A673 (cell line): ENCODE results near the gene CAMK4. TPM values are rescaled to one million over a fixed set of nuclear protein-coding genes. Genes with fewer than 3 reads are reported as not detected.

ENCODE experiments used
- BruUV-seq: library from RNA; stranded (reverse); fragments of 400-500 nt; replicated peaks from 2 replicates; lab custom pipeline; 2021; lab: Mats Ljungman, UMichigan
- CTCF ChIA-PET: fragments of 300-600 bp; sonication (Branson Sonifier 250); formaldehyde crosslinking; loops from one replicate; lab custom pipeline; 2022; ENCODE audit warnings: antibody characterized with exemption; lab: Charles Lee
- POLR2A ChIA-PET: fragments of 300-600 bp; sonication (Branson Sonifier 250); formaldehyde crosslinking; loops from one replicate; lab custom pipeline; 2022; ENCODE audit warnings: antibody characterized with exemption; ENCODE audit not compliant: low non-redundant PET; lab: Charles Lee
- DNase-seq: peaks from one replicate; pipeline ENCODE4 v3.0.0-alpha.2; 2015; ENCODE audit warnings: low spot score
- H3K27ac ChIP-seq: fragments of 200-600 bp; sonication (generic); 2 replicates; pipeline ENCODE4 v1.5.1; 2016; ENCODE audit warnings: mixed run types, low read depth, mild to moderate bottlenecking, mixed read lengths, antibody characterized with exemption, low read length; ENCODE audit not compliant: poor library complexity, severe bottlenecking
- H3K27me3 ChIP-seq: fragments of 200-600 bp; sonication (generic); replicated peaks from 2 replicates; pipeline ENCODE4 v1.6.1; 2017; ENCODE audit warnings: mixed run types, low read depth, mild to moderate bottlenecking, mixed read lengths, antibody characterized with exemption, low read length; ENCODE audit not compliant: insufficient read depth, poor library complexity
- H3K36me3 ChIP-seq: fragments of 200-600 bp; sonication (generic); 2 replicates; pipeline ENCODE4 v1.6.1; 2016; ENCODE audit warnings: mixed run types, mild to moderate bottlenecking, mixed read lengths, antibody characterized with exemption, low read length; ENCODE audit not compliant: insufficient read depth, poor library complexity, severe bottlenecking
- H3K4me1 ChIP-seq: fragments of 200-600 bp; sonication (generic); 2 replicates; pipeline ENCODE4 v1.6.1; 2017; ENCODE audit warnings: mixed run types, mild to moderate bottlenecking, mixed read lengths, antibody characterized with exemption, low read length; ENCODE audit not compliant: insufficient read depth, poor library complexity, severe bottlenecking
- H3K4me3 ChIP-seq: fragments of 200-600 bp; sonication (generic); 2 replicates; pipeline ENCODE4 v1.5.1; 2016; ENCODE audit warnings: low read depth, mixed run types, mild to moderate bottlenecking, mixed read lengths, low read length; ENCODE audit not compliant: poor library complexity, severe bottlenecking
- H3K9me3 ChIP-seq: fragments of 200-600 bp; sonication (generic); 2 replicates; pipeline ENCODE4 v1.6.1; 2016; ENCODE audit warnings: mixed run types, low read depth, mild to moderate bottlenecking, mixed read lengths, antibody characterized with exemption, low read length; ENCODE audit not compliant: poor library complexity, severe bottlenecking
- EZH2 ChIP-seq: fragments of 200-600 bp; sonication (generic); IDR thresholded peaks from 2 replicates; pipeline ENCODE4 v1.6.1; 2017; ENCODE audit warnings: borderline replicate concordance, low read depth, mild to moderate bottlenecking, mixed read lengths, antibody characterized with exemption, low read length; ENCODE audit not compliant: poor library complexity, severe bottlenecking
- intact Hi-C: fragments of 100-400 bp; cut with micrococcal nuclease; formaldehyde crosslinking; loops from one replicate; pipeline ENCODE4 v1.10.0; 2022; ENCODE audit not compliant: unreplicated experiment
- total RNA-seq: library from RNA; stranded (reverse); gene quantifications from 2 replicates; pipeline ENCODE4 v1.2.3, GENCODE V29; 2021
- TF ChIP-seq, protein P1 (sequence below): fragments of 300-800, 200-600 bp; sonication (generic); conservative IDR thresholded peaks from 2 replicates; pipeline ENCODE4 v1.5.1; 2017; ENCODE audit warnings: low read depth, mild to moderate bottlenecking, antibody characterized with exemption, low read length, moderate library complexity, mixed read lengths

The CAMK4 gene
- total RNA-seq, 1 experiment from 2014 or later, result 0.88 TPM

DNA sequence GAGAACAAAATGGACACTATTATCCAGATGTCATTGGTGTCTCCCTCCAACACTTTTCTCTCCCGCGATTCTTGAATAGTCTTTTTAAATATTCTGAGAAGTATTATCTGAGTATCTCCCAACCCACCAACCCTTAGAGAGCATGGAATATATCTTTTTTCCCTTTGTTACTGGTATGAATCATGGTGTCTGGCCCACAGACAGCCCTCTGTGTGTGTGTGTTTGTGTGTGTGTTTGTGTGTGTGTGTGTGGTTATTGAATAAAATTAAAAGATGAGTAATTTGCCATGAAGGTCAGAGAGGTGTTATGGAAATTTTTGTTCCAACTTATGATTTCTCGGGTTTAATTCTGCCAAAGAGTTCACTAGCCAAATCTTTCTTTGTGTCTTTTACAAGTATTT lies 47.7 kb downstream of the CAMK4 start:
- ChIA-PET CTCF (no interaction called here), POLR2A (no interaction called here)
- BruUV-seq, result no TSS peak
- no peak for DNase-seq
- H3K27me3 ChIP-seq, result peaks cover 20% of the 10 kb centered on the region
- no peaks in the 10 kb centered on the region for H3K36me3 ChIP-seq
- H3K27ac ChIP-seq, result no peak overlapping the region
- no peak overlapping the region for H3K4me3 ChIP-seq
- intact Hi-C loops, result loop anchor here (10.0 kb wide), 1 partner anchor 873 kb away; no protein-coding TSS in a partner anchor
- no peaks in the 10 kb centered on the region for H3K4me1 ChIP-seq
- TF ChIP-seq, protein P1, sequence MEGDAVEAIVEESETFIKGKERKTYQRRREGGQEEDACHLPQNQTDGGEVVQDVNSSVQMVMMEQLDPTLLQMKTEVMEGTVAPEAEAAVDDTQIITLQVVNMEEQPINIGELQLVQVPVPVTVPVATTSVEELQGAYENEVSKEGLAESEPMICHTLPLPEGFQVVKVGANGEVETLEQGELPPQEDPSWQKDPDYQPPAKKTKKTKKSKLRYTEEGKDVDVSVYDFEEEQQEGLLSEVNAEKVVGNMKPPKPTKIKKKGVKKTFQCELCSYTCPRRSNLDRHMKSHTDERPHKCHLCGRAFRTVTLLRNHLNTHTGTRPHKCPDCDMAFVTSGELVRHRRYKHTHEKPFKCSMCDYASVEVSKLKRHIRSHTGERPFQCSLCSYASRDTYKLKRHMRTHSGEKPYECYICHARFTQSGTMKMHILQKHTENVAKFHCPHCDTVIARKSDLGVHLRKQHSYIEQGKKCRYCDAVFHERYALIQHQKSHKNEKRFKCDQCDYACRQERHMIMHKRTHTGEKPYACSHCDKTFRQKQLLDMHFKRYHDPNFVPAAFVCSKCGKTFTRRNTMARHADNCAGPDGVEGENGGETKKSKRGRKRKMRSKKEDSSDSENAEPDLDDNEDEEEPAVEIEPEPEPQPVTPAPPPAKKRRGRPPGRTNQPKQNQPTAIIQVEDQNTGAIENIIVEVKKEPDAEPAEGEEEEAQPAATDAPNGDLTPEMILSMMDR, result no peak
- no peaks in the 10 kb centered on the region for H3K9me3 ChIP-seq

DNA sequence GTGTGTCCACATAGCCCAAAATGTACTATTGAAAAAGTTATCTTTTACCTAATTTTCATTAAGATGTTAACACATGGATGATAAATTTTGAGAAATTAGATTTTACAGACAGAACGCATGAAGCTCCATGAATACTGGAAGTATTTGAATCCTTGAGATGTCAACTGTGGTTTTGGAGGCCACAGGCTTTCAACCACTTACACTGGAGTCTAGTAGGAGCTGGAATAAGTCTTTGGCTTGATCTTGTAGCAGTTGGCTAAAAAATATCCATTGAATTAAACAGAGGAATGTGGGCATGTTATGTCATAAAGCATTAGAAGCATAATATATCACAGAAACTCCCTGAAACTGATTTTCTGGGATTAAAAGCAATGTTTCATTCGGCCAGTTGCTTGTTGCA lies 52.9 kb downstream of the CAMK4 start:
- H3K4me3 ChIP-seq, result no peak overlapping the region
- TF ChIP-seq EZH2, result no peak
- TF ChIP-seq, protein P1, result no peak
- H3K36me3 ChIP-seq, result no peaks in the 10 kb centered on the region
- no TSS peak for BruUV-seq
- DNase-seq, result no peak
- ChIA-PET CTCF (no interaction called here), POLR2A (no interaction called here)
- intact Hi-C loops, result loop anchor here (2.0 to 10.0 kb wide), 2 partner anchors 520 to 868 kb away; no protein-coding TSS in a partner anchor
- H3K27ac ChIP-seq, result no peak overlapping the region
- no peaks in the 10 kb centered on the region for H3K4me1 ChIP-seq
- peaks cover 20% of the 10 kb centered on the region for H3K27me3 ChIP-seq
- no peaks in the 10 kb centered on the region for H3K9me3 ChIP-seq

- no peaks in the 10 kb centered on the region for H3K4me1 ChIP-seq
- H3K27me3 ChIP-seq, result peaks cover 18% of the 10 kb centered on the region
- POLR2A ChIA-PET, result no interaction called here
- no peak overlapping the region for H3K4me3 ChIP-seq
- TF ChIP-seq, protein P1, result peak; percentile 89
- no peak for TF ChIP-seq EZH2
- DNase-seq, result peak; percentile 72
- H3K36me3 ChIP-seq, result no peaks in the 10 kb centered on the region
- CTCF ChIA-PET, result interaction anchor here (0.7 kb wide), 1 partner anchor 526 kb away, joined by 5 read pairs; no protein-coding TSS in a partner anchor
- no peak overlapping the region for H3K27ac ChIP-seq
- H3K9me3 ChIP-seq, result no peaks in the 10 kb centered on the region
- no TSS peak for BruUV-seq
- intact Hi-C loops, result loop anchor here (1.0 to 10.0 kb wide), 2 partner anchors 121 to 866 kb away; no protein-coding TSS in a partner anchor
Observed at GRCh38 chr5:111278858-111279504, 54.8 kb downstream of the CAMK4 start.
